Dendritic cell treated with granulocyte-macrophage colony-stimulating factor and Interleukin-4, amounts not matched to agents 40 ng/mL and 50 ng/mL, for 4 days (primary cell): ENCODE results near the gene TIMP2.
A peak's percentile ranks its signal among the peaks of the same experiment; 100 is the strongest.
"Not testable (repeated sequence)": the region's sequence is repeated elsewhere in the genome, so short reads cannot be mapped to it uniquely, and the experiment has no call there.

Source experiments
- H3K27ac Mint-ChIP-seq: one replicate; pipeline ENCODE4 v1.8.0; 2022; ENCODE audit warnings: mild to moderate bottlenecking, mixed read lengths
- H3K27me3 Mint-ChIP-seq: one replicate; pipeline ENCODE4 v1.8.0; 2022; ENCODE audit warnings: mild to moderate bottlenecking, mixed read lengths
- H3K36me3 Mint-ChIP-seq: one replicate; pipeline ENCODE4 v1.8.0; 2022; ENCODE audit warnings: low read depth, mixed read lengths
- H3K4me1 Mint-ChIP-seq: one replicate; pipeline ENCODE4 v1.8.0; 2022; ENCODE audit warnings: low read depth, mixed read lengths
- H3K4me3 Mint-ChIP-seq: one replicate; pipeline ENCODE4 v1.8.0; 2022; ENCODE audit warnings: mild to moderate bottlenecking, moderate library complexity, mixed read lengths
- H3K9me3 Mint-ChIP-seq: one replicate; pipeline ENCODE4 v1.8.0; 2022; ENCODE audit warnings: mixed read lengths
- intact Hi-C: fragments of 100-400 bp; cut with micrococcal nuclease; formaldehyde crosslinking; loops from one replicate; pipeline ENCODE4 v1.15.0; 2022

The TIMP2 gene

DNA sequence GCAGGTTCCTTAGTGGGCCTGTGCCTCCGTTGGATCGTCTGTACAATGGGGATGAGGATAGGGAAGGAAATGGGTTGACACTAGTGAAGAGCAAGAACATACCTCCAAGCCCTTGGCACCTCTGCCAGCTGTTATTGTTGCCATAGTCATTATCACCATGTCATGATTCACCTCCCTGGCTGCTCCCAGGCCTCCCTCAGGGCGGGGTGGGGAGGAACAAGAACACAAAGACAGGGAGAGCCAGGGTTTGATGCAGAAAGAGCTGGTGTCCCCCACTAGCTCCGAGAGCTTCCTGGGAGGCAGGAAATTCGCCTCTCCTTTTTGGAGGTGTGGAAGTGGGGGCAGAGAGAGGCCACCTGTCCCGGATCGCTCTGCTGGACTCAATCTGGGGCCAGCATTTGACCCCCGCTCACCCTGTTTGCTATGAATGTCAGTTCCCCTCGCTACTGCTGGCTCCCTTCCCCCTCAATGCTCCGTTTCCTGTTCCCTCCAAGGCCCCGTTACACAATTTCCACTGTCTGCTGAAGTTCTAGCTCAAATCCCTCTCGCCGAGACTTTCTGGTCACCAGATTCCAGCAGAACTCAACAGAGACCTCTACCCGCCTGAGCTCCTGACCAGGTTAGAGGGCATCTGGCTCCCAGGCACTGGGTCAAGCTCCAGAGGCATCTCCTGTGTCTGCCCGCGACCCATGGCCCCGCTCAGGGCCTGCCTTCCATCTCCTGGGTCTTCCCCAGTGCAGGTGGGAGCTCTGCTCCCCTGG lies 9.1 kb downstream of the TIMP2 start:
- Mint-ChIP-seq H3K27ac (peak overlapping the region; percentile 98), H3K4me1 (peaks cover 88% of the 10 kb centered on the region), H3K9me3 (no peaks in the 10 kb centered on the region)

DNA sequence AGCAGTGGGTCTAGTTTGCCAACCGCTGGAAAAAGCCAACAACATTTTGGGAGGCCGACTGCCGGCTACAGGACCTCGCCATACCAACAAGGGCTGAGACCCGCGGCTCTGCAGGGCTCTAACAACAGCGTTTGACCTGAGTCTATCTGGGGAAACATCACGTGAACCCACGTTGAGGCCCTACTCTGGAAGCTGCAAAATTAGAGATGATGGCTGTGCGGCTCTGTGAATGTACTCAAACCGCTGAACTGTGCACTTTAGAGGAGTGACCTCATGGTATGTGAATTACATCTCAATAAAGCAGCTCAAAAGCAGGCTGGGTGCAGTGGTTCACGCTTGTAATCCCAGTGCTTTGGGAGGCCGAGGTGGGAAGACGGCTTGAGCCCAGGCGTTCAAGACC lies 12.1 kb downstream of the TIMP2 start:
- peak overlapping the region; percentile 66 for H3K27ac Mint-ChIP-seq
- intact Hi-C loops: no loop called here
- H3K4me1 Mint-ChIP-seq: peaks cover 85% of the 10 kb centered on the region
- no peaks in the 10 kb centered on the region for H3K9me3 Mint-ChIP-seq
- no peak overlapping the region for H3K4me3 Mint-ChIP-seq
- H3K27me3 Mint-ChIP-seq: no peaks in the 10 kb centered on the region
- H3K36me3 Mint-ChIP-seq: peaks cover 60% of the 10 kb centered on the region

More for the DNA sequence above, 9.1 kb downstream of the TIMP2 start:
- peaks cover 60% of the 10 kb centered on the region for H3K36me3 Mint-ChIP-seq
- intact Hi-C loops: no loop called here
- H3K27me3 Mint-ChIP-seq: no peaks in the 10 kb centered on the region
- H3K4me3 Mint-ChIP-seq: peak overlapping the region; percentile 77

DNA sequence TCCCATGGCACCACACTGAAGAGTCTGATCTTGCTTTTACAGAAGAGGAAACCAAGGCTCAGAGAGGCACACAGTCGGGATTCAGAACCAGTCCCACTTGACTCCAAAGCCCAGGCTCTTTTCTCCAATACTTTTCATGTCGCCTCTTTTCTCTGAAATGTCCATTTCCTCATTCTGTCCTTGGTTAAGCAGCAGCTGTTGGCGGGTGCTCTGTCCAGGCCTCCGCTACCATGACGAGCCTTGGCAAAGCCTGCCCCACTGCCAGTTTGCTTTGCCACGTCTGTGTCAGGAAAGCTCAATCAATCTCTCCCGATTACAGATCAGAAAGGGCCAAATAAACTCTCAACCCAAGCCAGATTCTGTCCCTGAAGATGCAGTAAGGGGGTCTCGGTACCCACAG lies 13.1 kb downstream of the TIMP2 start:
- no peaks in the 10 kb centered on the region for H3K9me3 Mint-ChIP-seq
- H3K36me3 Mint-ChIP-seq: peaks cover 62% of the 10 kb centered on the region
- intact Hi-C loops: no loop called here
- peak overlapping the region; percentile 91 for H3K27ac Mint-ChIP-seq
- H3K27me3 Mint-ChIP-seq: no peaks in the 10 kb centered on the region
- H3K4me3 Mint-ChIP-seq: peak overlapping the region; percentile 41
- peaks cover 86% of the 10 kb centered on the region for H3K4me1 Mint-ChIP-seq

DNA sequence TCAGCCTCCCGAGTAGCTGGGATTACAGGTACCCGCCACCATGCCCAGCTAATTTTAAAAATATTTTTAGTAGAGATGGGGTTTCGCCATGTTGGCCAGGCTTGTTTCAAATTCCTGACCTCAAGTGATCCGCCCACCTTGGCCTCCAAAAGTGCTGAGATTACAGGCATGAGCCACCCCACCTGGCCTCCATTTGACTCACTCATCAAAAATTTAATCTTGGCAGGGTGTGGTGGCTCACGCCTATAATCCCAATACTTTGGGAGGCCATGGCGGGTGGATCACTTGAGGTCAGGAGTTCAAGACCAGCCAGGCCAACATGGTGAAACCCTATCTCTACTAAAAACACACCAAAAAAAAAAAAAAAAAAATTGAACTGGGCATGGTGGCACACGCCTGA lies 13.6 kb downstream of the TIMP2 start:
- H3K36me3 Mint-ChIP-seq: peaks cover 66% of the 10 kb centered on the region
- peak overlapping the region; percentile 61 for H3K4me3 Mint-ChIP-seq
- peaks cover 86% of the 10 kb centered on the region for H3K4me1 Mint-ChIP-seq
- not testable (repeated sequence) for H3K27me3 Mint-ChIP-seq, H3K9me3 Mint-ChIP-seq
- intact Hi-C loops: loop anchor here (2.0 kb wide), 1 partner anchor 21 kb away; no protein-coding TSS in a partner anchor
- peak overlapping the region; percentile 91 for H3K27ac Mint-ChIP-seq

DNA sequence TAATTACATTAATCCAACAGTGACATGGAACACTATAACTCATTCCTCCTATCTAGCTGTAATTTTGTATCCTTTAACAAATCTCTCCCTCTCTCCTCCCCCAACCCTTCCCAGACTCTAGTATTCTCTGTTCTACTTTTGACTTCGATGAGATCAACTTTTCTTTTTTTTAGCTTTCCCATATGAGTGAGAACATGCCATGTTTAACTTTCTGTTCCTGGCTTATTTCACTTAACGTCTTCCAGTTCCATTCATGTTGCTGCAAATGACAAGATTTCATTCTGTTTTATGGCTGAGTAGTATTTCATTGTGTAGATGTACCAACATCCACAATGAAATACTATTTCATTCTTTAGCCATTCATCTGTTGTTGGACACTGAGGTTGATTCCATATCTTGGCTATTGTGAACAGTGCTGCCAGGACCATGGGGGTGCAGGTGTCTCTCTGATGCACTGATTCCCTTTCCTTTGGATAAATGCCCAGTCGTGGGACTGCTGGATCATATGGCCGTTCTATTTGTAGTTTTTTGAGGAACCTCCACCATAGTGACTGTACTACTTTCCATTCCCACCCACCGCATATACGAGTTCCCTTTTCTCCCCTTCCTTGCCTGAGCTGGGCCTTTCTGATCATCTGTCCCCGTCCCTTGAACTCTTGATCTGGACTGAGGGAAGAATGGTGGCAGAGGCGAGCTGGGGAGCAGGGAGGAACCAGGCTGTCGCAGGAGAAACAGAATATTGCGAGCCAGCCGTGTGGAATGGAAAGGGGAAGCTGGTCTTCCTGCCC lies 14.5 kb downstream of the TIMP2 start:
- Mint-ChIP-seq H3K27ac (peak overlapping the region; percentile 91), H3K4me3 (peak overlapping the region; percentile 61), H3K9me3 (no peaks in the 10 kb centered on the region), H3K36me3 (peaks cover 57% of the 10 kb centered on the region), H3K4me1 (peaks cover 78% of the 10 kb centered on the region), H3K27me3 (no peaks in the 10 kb centered on the region)
- intact Hi-C loops: loop anchor here (2.0 kb wide), 1 partner anchor 20 kb away; no protein-coding TSS in a partner anchor

DNA sequence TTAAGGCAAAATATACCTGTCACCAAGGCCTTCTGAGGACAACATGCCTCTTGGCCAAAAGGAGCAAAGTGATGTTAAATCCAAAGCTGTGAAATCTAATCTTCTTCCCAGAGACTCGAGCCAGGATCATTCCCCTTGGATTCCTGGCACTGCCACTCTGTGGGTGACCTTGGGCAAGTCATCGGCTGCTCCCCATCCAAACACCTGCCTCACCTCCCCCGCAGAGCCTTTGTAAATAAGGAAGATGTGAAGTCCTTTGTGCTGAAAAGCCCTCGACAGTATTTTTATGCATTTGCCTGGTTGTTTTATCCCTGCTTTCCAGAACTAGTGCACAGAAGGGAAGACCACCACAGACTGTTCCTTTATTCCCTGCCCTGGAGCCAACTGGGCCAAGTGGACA lies 16.8 kb downstream of the TIMP2 start:
- no peak overlapping the region for H3K4me3 Mint-ChIP-seq
- peak overlapping the region; percentile 53 for H3K27ac Mint-ChIP-seq
- H3K4me1 Mint-ChIP-seq: peaks cover 86% of the 10 kb centered on the region
- intact Hi-C loops: no loop called here
- H3K9me3 Mint-ChIP-seq: no peaks in the 10 kb centered on the region
- H3K36me3 Mint-ChIP-seq: peaks cover 70% of the 10 kb centered on the region
- no peaks in the 10 kb centered on the region for H3K27me3 Mint-ChIP-seq

DNA sequence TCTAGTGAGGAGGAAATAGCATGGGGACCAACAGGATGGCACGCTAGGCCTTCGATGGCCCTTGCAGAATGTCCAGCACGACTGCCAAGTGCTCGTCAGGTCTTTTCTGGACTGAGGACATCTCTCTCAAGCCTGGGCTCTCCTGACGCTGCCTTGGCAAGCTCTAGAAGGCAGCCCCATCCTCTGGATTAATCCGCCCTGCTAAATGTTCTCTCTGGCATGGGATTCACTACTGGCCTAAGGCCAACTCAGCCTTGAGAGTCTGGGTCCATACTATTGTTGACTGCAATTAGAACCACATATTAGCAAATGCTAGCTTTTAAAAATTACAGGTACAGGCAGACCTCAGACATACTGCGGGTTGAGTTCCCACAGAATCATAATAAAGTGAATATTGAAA lies 19.6 kb downstream of the TIMP2 start:
- no peaks in the 10 kb centered on the region for H3K9me3 Mint-ChIP-seq
- peaks cover 83% of the 10 kb centered on the region for H3K4me1 Mint-ChIP-seq
- no peak overlapping the region for H3K27ac Mint-ChIP-seq
- H3K27me3 Mint-ChIP-seq: no peaks in the 10 kb centered on the region
- intact Hi-C loops: no loop called here
- no peak overlapping the region for H3K4me3 Mint-ChIP-seq
- peaks cover 86% of the 10 kb centered on the region for H3K36me3 Mint-ChIP-seq

DNA sequence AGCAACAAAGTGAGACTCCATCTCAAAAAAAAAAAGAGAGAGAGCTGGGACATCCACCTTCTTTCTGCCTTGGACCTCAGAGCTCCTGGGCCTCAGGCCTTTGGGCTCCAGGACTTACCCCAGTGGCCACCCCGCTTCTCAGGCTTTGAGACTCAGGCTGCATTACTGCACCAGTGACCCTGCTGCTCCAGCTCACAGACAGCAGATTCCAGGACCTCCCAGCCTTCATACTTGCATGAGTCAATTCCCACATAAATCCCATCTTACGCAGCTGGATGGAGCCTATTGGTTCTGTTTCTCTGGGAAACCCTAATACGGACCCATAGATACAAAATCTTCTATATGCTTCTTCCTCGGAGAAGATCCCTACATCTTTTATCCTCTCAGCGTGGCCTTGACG lies 20.1 kb downstream of the TIMP2 start:
- H3K4me1 Mint-ChIP-seq: peaks cover 79% of the 10 kb centered on the region
- no peak overlapping the region for H3K27ac Mint-ChIP-seq
- H3K36me3 Mint-ChIP-seq: peaks cover 87% of the 10 kb centered on the region
- H3K4me3 Mint-ChIP-seq: no peak overlapping the region
- no peaks in the 10 kb centered on the region for H3K27me3 Mint-ChIP-seq
- intact Hi-C loops: no loop called here
- H3K9me3 Mint-ChIP-seq: no peaks in the 10 kb centered on the region

DNA sequence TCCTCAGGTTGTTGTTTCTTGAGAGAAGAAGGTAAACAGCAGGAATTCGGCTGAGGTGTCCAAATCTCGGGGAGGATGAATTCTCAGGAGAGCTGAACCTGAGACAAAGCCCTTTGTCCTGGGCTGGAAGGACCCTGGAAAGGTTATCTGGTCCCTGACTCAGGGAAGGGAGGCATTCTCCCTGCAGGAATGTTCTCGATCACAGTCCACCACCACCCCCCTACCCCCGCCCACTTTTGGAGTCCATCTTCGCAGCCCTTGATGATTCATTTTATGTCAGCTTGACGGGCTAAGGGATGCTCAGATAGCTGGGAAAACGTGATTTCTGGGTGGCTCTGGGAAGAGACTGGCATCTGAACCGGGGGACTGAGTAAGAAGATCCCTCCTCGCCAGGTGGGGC lies 20.8 kb downstream of the TIMP2 start:
- H3K27ac Mint-ChIP-seq: peak overlapping the region; percentile 14
- intact Hi-C loops: no loop called here
- H3K4me1 Mint-ChIP-seq: peaks cover 80% of the 10 kb centered on the region
- no peaks in the 10 kb centered on the region for H3K27me3 Mint-ChIP-seq
- H3K36me3 Mint-ChIP-seq: peaks cover 90% of the 10 kb centered on the region
- no peak overlapping the region for H3K4me3 Mint-ChIP-seq
- H3K9me3 Mint-ChIP-seq: no peaks in the 10 kb centered on the region

DNA sequence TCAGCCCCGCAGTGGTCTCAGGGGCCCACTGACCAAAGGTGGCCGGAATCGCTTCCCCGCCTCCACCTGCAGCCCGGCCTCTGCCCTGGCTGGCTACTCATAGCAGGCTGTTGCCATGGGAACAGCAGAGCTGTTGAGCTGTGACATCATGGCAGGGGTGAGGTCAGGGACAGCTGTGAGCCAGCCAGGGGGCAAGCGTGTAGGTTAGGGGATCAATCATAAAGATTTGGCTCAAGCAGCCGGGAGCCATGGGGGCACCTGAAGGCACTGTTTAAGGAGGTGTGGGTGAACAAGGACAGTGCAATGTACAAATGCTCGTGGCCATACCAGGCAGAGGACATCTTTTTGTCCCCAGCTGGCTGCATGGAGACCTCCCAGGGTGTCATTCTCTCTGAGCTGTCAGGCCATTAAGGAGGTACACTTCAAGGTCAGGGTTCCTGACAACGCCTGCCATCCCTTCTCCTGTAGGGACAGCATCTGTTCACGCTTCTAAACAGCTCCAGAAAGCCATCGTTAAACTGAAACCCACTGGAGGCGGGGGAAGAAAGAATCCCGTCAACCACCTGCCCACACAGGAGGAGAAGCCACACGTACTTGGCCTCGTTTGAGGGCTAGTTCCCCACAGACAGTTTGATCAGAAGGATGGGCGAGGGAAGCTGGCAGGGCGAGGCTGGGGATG lies 21.9 kb downstream of the TIMP2 start, which contains the start of gene CEP295NL:
Gene CEP295NL, minus strand, starts transcription at position 101 of the 679 bp plus-strand sequence. CDS start 1,373 bp downstream, outside the sequence.
- peaks cover 79% of the 10 kb centered on the region for H3K4me1 Mint-ChIP-seq
- no peak within 1 kb of the TSS for H3K4me3 Mint-ChIP-seq
- H3K27me3 Mint-ChIP-seq: no peaks in the 10 kb centered on the region
- H3K36me3 Mint-ChIP-seq: peaks cover 90% of the 10 kb centered on the region
- H3K27ac Mint-ChIP-seq: peak within 1 kb of the TSS; percentile 14
- intact Hi-C loops: no loop called here
- H3K9me3 Mint-ChIP-seq: no peaks in the 10 kb centered on the region

DNA sequence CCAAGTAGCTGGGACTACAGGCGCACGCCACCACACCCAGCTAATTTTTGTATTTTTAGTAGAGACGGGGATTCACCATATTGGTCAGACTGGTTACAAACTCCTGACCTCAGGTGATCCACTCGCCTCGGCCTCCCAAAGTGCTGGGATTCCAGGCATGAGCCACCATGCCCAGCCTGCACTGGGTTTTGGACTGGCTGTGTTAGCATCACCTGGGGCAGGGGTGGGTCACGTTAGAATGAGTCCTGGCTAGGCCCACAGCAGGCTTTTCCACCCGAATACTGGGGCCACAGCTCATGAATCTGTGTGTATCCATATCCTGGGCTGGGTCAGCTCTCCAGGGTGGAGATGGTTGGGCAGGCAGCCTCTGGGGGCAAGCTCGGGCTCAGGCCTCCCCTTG lies 23.0 kb downstream of the TIMP2 start:
- H3K27ac Mint-ChIP-seq: peak overlapping the region; percentile 14
- peaks cover 78% of the 10 kb centered on the region for H3K4me1 Mint-ChIP-seq
- H3K27me3 Mint-ChIP-seq, H3K4me3 Mint-ChIP-seq, H3K9me3 Mint-ChIP-seq, intact Hi-C loops: not testable (repeated sequence)
- H3K36me3 Mint-ChIP-seq: peaks cover 90% of the 10 kb centered on the region

DNA sequence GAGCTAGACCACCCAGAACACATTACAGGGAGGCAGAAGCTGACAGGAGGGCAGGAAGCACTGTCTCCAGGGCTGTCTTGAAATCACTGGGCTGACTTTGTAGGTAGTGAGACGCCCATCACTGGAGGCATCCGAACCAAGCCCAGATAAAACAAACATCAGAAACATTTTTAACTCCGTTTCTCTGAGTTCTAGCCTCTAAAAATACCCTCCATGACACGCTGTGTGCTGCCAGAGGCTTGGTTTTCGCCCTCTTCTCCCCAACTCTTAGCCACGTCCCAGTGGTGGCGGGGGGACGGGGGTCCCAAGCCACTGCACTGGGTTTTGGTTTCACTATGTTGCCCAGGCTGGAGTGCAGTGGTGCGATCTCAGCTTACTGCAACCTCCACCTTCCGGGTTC lies 23.4 kb downstream of the TIMP2 start:
- Mint-ChIP-seq H3K4me1 (peaks cover 78% of the 10 kb centered on the region), H3K27ac (no peak overlapping the region), H3K36me3 (peaks cover 90% of the 10 kb centered on the region), H3K4me3 (no peak overlapping the region), H3K27me3 (no peaks in the 10 kb centered on the region), H3K9me3 (no peaks in the 10 kb centered on the region)
- intact Hi-C loops: no loop called here

DNA sequence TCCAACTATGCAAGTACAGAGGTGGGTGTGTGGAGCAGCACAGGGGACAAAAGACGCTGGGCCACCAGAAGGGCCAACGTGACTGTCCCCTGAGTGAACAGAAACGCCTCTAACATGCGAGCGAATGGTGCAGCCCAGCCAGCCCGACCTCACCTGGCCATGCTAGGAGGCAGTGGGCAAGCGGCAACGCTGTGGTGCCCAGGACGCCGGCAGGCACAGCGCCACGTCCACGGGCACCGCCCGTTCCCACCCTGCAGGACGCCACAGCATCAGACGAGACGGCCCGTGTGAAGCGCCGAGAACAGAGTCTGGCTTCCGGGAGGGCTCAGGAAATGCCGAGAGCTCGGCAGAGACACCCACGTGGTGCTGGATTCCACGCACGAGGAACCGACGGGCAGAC lies 24.4 kb downstream of the TIMP2 start:
- H3K27me3 Mint-ChIP-seq: no peaks in the 10 kb centered on the region
- intact Hi-C loops: no loop called here
- H3K9me3 Mint-ChIP-seq: no peaks in the 10 kb centered on the region
- H3K36me3 Mint-ChIP-seq: peaks cover 97% of the 10 kb centered on the region
- no peak overlapping the region for H3K4me3 Mint-ChIP-seq
- H3K4me1 Mint-ChIP-seq: peaks cover 86% of the 10 kb centered on the region
- peak overlapping the region; percentile 44 for H3K27ac Mint-ChIP-seq
